Upper lobe of right lung (tissue), 1 donor: ENCODE measurements around the gene PSMB10. TPM values are rescaled to one million over a fixed set of nuclear protein-coding genes. Genes with fewer than 3 reads are reported as not detected.

Source experiments
- ATAC-seq: fragments of 200-7000 bp; cut with Tn5 transposase; one replicate; pipeline ENCODE4 v1.9.1; 2020; ENCODE audit warnings: mild to moderate bottlenecking, moderate library complexity
- DNase-seq: peaks from one replicate; pipeline ENCODE4 v3.0.0-alpha.2; 2020
- H3K27ac ChIP-seq: fragments of 200-600 bp; one replicate; pipeline ENCODE4 v1.8.0; 2022
- H3K27me3 ChIP-seq: fragments of 200-600 bp; one replicate; pipeline ENCODE4 v1.8.0; 2022; ENCODE audit warnings: mild to moderate bottlenecking
- H3K36me3 ChIP-seq: fragments of 200-600 bp; one replicate; pipeline ENCODE4 v1.8.0; 2022
- H3K4me1 ChIP-seq: fragments of 200-600 bp; one replicate; pipeline ENCODE4 v1.8.0; 2022
- H3K4me3 ChIP-seq: fragments of 200-600 bp; one replicate; pipeline ENCODE4 v1.8.0; 2022; ENCODE audit warnings: mild to moderate bottlenecking
- H3K9me3 ChIP-seq: fragments of 200-600 bp; one replicate; pipeline ENCODE4 v1.8.0; 2022
- intact Hi-C: fragments of 100-400 bp; cut with DNase I; formaldehyde crosslinking; loops from one replicate; pipeline ENCODE4 v1.11.0; 2022
- total RNA-seq: library from RNA; stranded (reverse); fragmentation: NEBNext Ultra II Directional; extraction: Animal tissue kit (Norgen Biotek cat#: 25700); gene quantifications from one replicate; pipeline ENCODE4 v1.2.1, GENCODE V29; 2021
- TF ChIP-seq, protein P1 (sequence below): fragments of 200-600 bp; IDR thresholded peaks from one replicate; pipeline ENCODE4 v1.8.0; 2022; ENCODE audit warnings: antibody characterized with exemption
- donor health status: DM: no; HTN: yes; CAD: no; lungs with severe emphysema.

The PSMB10 gene
- total RNA-seq, 1 donor from 2014 or later: 71.6 TPM

DNA sequence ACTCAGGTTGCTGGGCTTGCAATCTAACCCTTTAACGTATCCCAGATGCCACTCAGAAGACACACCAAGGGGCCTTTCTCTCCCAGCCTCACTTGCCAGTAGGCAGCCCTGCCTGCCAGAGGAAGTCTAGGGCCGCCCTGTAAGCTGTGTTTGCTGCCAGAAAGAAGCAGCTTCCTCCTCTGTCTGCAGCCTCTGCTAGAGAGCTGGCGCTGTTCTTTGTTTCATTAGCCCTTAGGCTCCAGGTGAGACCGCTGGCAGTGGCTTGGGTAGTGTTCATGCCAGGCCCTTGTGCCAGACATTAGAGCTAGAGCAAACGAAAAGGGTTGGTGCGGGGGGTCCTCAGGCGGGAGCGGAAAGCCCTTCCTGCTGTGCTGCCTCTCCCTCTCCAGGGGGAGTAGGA, 13.9 kb downstream of the PSMB10 start:
- peaks cover 17% of the 10 kb centered on the region for H3K4me1 ChIP-seq
- no peaks in the 10 kb centered on the region for H3K27me3 ChIP-seq
- intact Hi-C loops: loop anchor here (10.0 kb wide), 2 partner anchors 98 to 248 kb away; no protein-coding TSS in a partner anchor
- DNase-seq (no peak), ATAC-seq (no peak)
- H3K27ac ChIP-seq: no peak overlapping the region
- H3K9me3 ChIP-seq: no peaks in the 10 kb centered on the region
- no peak overlapping the region for H3K4me3 ChIP-seq
- TF ChIP-seq, protein P1, sequence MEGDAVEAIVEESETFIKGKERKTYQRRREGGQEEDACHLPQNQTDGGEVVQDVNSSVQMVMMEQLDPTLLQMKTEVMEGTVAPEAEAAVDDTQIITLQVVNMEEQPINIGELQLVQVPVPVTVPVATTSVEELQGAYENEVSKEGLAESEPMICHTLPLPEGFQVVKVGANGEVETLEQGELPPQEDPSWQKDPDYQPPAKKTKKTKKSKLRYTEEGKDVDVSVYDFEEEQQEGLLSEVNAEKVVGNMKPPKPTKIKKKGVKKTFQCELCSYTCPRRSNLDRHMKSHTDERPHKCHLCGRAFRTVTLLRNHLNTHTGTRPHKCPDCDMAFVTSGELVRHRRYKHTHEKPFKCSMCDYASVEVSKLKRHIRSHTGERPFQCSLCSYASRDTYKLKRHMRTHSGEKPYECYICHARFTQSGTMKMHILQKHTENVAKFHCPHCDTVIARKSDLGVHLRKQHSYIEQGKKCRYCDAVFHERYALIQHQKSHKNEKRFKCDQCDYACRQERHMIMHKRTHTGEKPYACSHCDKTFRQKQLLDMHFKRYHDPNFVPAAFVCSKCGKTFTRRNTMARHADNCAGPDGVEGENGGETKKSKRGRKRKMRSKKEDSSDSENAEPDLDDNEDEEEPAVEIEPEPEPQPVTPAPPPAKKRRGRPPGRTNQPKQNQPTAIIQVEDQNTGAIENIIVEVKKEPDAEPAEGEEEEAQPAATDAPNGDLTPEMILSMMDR: no peak
- peaks cover 7% of the 10 kb centered on the region for H3K36me3 ChIP-seq

DNA sequence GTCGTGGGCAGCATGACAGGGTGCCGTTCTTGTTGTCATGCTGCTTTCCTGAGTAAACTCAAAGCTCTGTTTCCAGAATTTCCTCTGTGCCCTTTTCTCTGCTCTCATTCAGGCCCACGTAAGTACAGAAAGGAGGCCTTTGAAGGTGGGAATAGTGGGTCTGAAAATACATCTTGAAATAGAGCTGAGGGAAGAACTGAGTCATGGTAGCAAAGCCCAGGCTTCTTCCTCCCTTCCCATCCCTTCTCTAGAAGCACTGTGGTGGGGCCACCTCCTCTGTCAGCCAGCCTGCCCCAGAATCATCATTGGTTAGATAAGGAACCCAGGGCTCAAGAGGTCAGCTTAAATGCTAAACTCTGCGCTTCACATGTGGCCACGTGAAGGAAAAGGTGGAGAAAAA, 14.4 kb downstream of the PSMB10 start:
- TF ChIP-seq, protein P1: no peak
- Histone ChIP-seq H3K27me3 (no peaks in the 10 kb centered on the region), H3K36me3 (peaks cover 2% of the 10 kb centered on the region), H3K27ac (no peak overlapping the region), H3K4me1 (peaks cover 22% of the 10 kb centered on the region), H3K9me3 (no peaks in the 10 kb centered on the region), H3K4me3 (no peak overlapping the region)
- DNase-seq: no peak
- ATAC-seq: no peak
- intact Hi-C loops: loop anchor here (10.0 kb wide), 2 partner anchors 97 to 247 kb away; no protein-coding TSS in a partner anchor

DNA sequence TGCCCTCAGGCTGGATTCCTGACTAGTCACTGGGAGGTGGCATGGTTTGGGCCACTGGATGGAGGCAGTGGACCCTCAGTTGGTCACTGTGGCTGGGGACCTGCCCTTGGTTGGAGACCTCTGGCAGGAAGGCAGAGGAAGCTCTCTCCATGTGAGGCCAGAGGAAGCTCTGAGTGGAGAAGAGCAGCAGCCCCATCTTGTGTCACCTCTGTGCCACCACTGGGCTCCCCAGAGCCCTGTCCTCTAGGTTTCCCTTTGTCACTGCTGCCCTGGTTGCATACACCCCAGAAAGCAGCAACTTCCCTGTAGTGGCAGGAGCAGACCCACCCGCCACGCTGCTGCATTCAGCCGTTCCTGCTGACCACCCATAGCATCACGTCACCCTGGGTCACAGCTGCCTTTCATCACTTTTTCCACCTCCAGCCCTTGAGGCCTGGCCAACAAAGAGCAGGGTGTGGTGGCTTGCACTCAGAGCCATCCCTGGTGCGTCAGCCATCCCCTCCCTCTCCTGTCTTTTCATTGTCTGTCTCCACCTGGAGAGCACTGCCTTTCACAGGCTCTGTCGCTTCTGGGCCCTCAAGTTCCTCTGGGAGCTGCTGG, 16.9 kb downstream of the PSMB10 start:
- TF ChIP-seq, protein P1: no peak
- Histone ChIP-seq H3K27ac (no peak overlapping the region), H3K27me3 (no peaks in the 10 kb centered on the region), H3K9me3 (no peaks in the 10 kb centered on the region), H3K4me1 (peaks cover 25% of the 10 kb centered on the region), H3K4me3 (no peak overlapping the region), H3K36me3 (no peaks in the 10 kb centered on the region)
- ATAC-seq (no peak), DNase-seq (no peak)
- intact Hi-C loops: loop anchor here (10.0 kb wide), 2 partner anchors 95 to 245 kb away; no protein-coding TSS in a partner anchor

DNA sequence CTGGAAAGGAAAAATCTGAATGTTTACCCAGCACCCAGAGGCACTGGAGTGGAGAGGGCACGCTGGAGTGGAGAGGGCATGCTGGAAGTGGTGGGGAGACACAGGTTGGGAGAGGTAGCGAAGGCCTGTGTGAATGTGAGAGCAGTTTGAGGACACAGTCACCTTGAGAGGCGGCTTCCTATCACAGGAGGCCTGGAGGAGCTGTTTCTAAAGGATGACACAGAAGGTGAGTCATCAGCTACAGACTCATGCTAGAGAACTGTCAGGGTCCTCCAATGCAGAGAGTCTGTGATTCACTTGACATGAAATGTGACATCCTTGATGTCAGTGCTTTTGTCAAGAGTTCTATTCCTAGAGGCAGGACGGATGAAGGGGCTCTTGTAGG, 18.8 kb downstream of the PSMB10 start:
- Histone ChIP-seq H3K4me3 (no peak overlapping the region), H3K36me3 (no peaks in the 10 kb centered on the region), H3K9me3 (no peaks in the 10 kb centered on the region), H3K27me3 (no peaks in the 10 kb centered on the region), H3K4me1 (peaks cover 25% of the 10 kb centered on the region), H3K27ac (no peak overlapping the region)
- ATAC-seq (peak; percentile 58), DNase-seq (no peak)
- TF ChIP-seq, protein P1: no peak
- intact Hi-C loops: no loop called here

DNA sequence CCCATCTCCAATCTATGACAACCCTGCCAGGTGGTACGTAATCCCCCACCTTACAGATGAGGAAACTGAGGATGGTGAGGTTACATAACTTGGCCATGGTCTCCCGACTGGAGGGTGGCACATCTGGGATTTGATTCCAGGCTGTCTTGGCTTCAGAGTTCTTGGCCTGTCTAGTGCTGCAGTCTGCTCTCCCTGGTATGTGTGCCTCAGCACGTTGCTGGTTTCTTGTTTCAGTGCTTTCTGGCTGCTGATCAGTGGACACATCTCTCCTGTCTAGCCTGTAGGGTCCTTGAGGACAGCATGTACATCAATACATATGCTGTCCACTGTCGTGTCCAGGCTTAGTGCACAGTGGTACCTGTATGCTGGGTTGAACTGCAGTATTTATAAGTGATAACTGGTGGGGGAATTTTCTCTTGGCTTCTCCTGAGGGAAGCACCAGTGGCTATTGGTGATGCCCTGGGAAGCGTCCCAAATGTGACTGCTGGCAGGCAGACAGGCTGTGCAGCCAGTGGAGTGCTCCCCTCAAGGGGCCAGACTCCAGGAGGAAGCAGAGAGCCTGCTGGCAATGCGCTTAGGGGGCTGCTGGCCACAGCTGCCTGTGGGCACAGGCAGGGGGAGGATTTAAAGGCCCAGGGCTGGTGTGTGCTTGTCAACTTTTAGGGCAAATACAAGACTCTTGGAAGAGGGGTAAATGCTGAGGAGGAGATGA, 19.4 kb downstream of the PSMB10 start:
- peak; percentile 40 for ATAC-seq
- no peak for DNase-seq
- Histone ChIP-seq H3K4me3 (no peak overlapping the region), H3K9me3 (no peaks in the 10 kb centered on the region), H3K27me3 (no peaks in the 10 kb centered on the region), H3K4me1 (peaks cover 25% of the 10 kb centered on the region), H3K27ac (no peak overlapping the region), H3K36me3 (no peaks in the 10 kb centered on the region)
- intact Hi-C loops: no loop called here
- TF ChIP-seq, protein P1: no peak
